Neutrophil (primary cell): Measurements from ENCODE around the gene ATF6.

ENCODE experiments used
- H3K27ac ChIP-seq: fragments of 200-600 bp; sonication (generic); 2 replicates; pipeline ENCODE4 v1.5.1; 2016; ENCODE audit warnings: mild to moderate bottlenecking, moderate library complexity
- H3K27me3 ChIP-seq: fragments of 200-600 bp; sonication (generic); 2 replicates; pipeline ENCODE4 v1.6.0; 2016; ENCODE audit warnings: mild to moderate bottlenecking
- H3K36me3 ChIP-seq: fragments of 200-600 bp; sonication (generic); 2 replicates; pipeline ENCODE4 v1.5.1; 2017
- H3K4me1 ChIP-seq, 2 experiments: fragments of 200-600 bp in 1 of 2; sonication (generic) in 1 of 2; 1 replicate in 1 of 2; 2 replicates in 1 of 2; pipeline versions ENCODE4 v1.5.1 to v1.6.1; 2013 to 2016; ENCODE audit warnings: low read depth in 1 of 2, low read length in 1 of 2, mild to moderate bottlenecking in 1 of 2, moderate library complexity in 1 of 2; ENCODE audit not compliant: control insufficient read depth in 1 of 2, insufficient read depth in 1 of 2
- H3K4me3 ChIP-seq, 2 experiments: fragments of 200-600 bp in 1 of 2; sonication (generic) in 1 of 2; 1 replicate in 1 of 2; 2 replicates in 1 of 2; pipeline ENCODE4 v1.5.1; 2013 to 2016; ENCODE audit warnings: low read depth in 1 of 2, low read length in 1 of 2, mild to moderate bottlenecking in 1 of 2, moderate library complexity in 1 of 2
- H3K9me3 ChIP-seq: fragments of 200-600 bp; sonication (generic); 2 replicates; pipeline ENCODE4 v1.5.1; 2016
- CTCF ChIP-seq: fragments of 200-600 bp; sonication (generic); IDR thresholded peaks from 2 replicates; pipeline ENCODE4 v1.5.1; 2016; ENCODE audit warnings: antibody characterized with exemption

The ATF6 gene

GRCh38 chr1:161879261-161879660, 113.1 kb downstream of the ATF6 start:
- no peak for TF ChIP-seq CTCF
- H3K4me3 ChIP-seq: no peak overlapping the region
- no peaks in the 10 kb centered on the region for H3K36me3 ChIP-seq
- no peaks in the 10 kb centered on the region for H3K27me3 ChIP-seq
- no peak overlapping the region for H3K27ac ChIP-seq
- no peaks in the 10 kb centered on the region for H3K9me3 ChIP-seq
- H3K4me1 ChIP-seq: no peaks in the 10 kb centered on the region

DNA sequence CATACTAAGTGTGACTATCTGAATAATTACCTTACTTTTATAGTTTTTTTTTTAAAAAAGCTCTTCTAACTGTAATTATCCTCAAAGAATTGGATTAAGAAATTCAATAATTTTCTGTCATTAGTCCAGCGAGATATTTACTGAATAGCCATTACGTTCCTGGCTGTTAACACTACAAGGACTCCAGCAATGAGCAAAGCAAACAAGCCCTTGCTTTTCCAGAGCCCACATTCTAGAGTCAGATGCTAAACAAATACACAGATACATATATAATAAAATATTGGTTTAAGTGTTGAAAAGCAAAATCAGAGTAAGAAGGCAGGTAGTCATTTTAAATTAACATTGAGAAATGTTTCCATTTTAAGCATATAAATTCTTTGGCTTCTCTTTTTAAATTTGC, 118.4 kb downstream of the ATF6 start:
- TF ChIP-seq CTCF: no peak
- Histone ChIP-seq H3K9me3 (no peaks in the 10 kb centered on the region), H3K27me3 (no peaks in the 10 kb centered on the region), H3K4me3 (no peak overlapping the region), H3K36me3 (peaks cover 15% of the 10 kb centered on the region), H3K27ac (no peak overlapping the region), H3K4me1 (no peaks in the 10 kb centered on the region)

DNA sequence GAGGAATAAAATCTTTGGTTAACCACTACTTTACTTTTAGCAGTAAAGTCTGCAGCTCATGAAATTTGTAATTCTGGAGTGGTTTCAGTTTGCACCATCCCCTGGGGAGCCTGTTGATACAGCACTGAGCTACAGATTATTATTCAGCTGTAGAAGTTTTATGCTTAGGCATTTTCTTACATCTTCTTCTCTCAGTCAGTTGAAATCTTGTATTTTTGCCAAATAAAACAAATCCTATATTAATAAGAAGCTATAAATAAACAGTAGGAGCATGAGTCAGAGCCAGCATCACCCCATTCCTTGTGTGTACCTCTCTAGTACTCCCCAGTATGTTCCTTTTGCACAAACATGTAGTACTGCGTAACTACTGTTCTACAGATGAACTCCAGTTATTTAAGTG, 118.9 kb downstream of the ATF6 start:
- Histone ChIP-seq H3K27me3 (no peaks in the 10 kb centered on the region), H3K9me3 (no peaks in the 10 kb centered on the region), H3K36me3 (peaks cover 16% of the 10 kb centered on the region), H3K4me1 (no peaks in the 10 kb centered on the region), H3K27ac (no peak overlapping the region), H3K4me3 (no peak overlapping the region)
- no peak for TF ChIP-seq CTCF

GRCh38 chr1:161885759-161886158, 119.6 kb downstream of the ATF6 start:
- no peaks in the 10 kb centered on the region for H3K9me3 ChIP-seq
- no peaks in the 10 kb centered on the region for H3K4me1 ChIP-seq
- no peaks in the 10 kb centered on the region for H3K27me3 ChIP-seq
- H3K4me3 ChIP-seq: no peak overlapping the region
- H3K36me3 ChIP-seq: peaks cover 21% of the 10 kb centered on the region
- TF ChIP-seq CTCF: no peak
- no peak overlapping the region for H3K27ac ChIP-seq

DNA sequence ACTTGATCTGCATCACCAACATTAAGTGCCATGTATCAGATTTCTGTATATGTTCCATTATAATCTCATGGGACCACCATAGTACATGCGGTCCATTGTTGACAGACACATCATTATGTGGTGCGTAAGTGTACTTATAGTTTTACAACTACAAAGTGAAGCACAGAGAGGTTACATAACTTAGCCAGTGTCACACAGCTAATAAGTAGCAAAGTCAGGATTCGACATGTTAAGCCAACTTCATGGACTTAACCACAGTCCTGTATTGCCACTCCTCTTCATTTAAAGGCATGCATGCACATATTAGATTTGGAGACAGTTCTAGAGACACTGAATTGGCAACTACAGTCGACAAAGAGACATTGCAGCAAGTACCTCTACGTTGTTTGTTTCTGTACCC, 120.5 kb downstream of the ATF6 start:
- H3K36me3 ChIP-seq: peaks cover 30% of the 10 kb centered on the region
- no peak for TF ChIP-seq CTCF
- H3K27ac ChIP-seq: no peak overlapping the region

DNA sequence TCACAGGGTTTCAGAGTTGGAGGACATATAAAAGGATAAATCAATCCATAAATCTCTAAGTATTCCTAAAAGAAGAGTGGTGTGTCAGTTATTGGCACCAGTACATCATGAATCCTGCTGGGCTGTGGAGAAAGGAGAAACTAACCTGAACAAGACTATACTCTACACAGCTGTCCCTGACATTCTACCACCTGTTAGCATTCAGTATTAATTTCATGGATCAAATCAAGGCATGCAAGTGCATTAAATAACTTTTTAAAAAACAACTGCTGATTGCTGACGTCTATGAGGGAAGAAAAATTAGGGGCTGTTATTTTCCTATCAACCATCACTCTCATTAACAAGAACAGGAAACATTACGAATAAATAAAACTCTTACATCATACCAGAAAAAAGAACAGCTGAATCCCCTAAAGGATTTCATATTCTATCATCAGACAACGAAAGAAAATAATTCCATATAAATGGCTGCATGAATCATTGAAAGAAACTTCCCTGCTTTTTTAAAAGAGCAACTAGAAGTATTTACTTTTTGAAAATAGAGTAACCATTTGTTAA, 121.7 kb downstream of the ATF6 start:
- no peak for TF ChIP-seq CTCF
- H3K27ac ChIP-seq: no peak overlapping the region
- no peaks in the 10 kb centered on the region for H3K4me1 ChIP-seq
- H3K36me3 ChIP-seq: peaks cover 30% of the 10 kb centered on the region
- no peak overlapping the region for H3K4me3 ChIP-seq
- no peaks in the 10 kb centered on the region for H3K9me3 ChIP-seq
- H3K27me3 ChIP-seq: no peaks in the 10 kb centered on the region

More for the DNA sequence above, 120.5 kb downstream of the ATF6 start:
- Histone ChIP-seq H3K4me1 (no peaks in the 10 kb centered on the region), H3K4me3 (no peak overlapping the region), H3K27me3 (no peaks in the 10 kb centered on the region), H3K9me3 (no peaks in the 10 kb centered on the region)
